Esophagus muscularis mucosa (tissue), 4 donors: Measurements from ENCODE around the gene XYLT1. TPM values are rescaled to one million over a fixed set of nuclear protein-coding genes. Genes with fewer than 3 reads are reported as not detected.

ENCODE experiments used
- DNase-seq: peaks from one replicate; pipeline ENCODE4 v3.0.0-alpha.2; 2017; ENCODE audit errors: extremely low spot score
- H3K27ac ChIP-seq, 4 donors: fragments of 200-600 bp; sonication (generic); replicated peaks in 1 of 4; 1 replicate in 3 of 4; 2 replicates in 1 of 4; pipeline ENCODE4 v1.5.1; 2016 to 2019; ENCODE audit warnings: mild to moderate bottlenecking in 1 of 4
- H3K27me3 ChIP-seq, 4 donors: fragments of 200-600 bp; sonication (generic); one replicate each; pipeline versions ENCODE4 v1.5.1 to v1.6.0; 2016 to 2019
- H3K36me3 ChIP-seq, 4 donors: fragments of 200-600 bp; sonication (generic); one replicate each; pipeline ENCODE4 v1.5.1; 2016 to 2019
- H3K4me1 ChIP-seq, 4 donors: fragments of 200-600 bp; sonication (generic); one replicate each; pipeline ENCODE4 v1.5.1; 2016 to 2019
- H3K4me3 ChIP-seq, 4 donors: fragments of 200-600 bp; sonication (generic); 1 replicate in 2 of 4; 2 replicates in 2 of 4; pipeline ENCODE4 v1.5.1; 2016 to 2019; ENCODE audit warnings: mild to moderate bottlenecking in 4 of 4, moderate library complexity in 1 of 4
- H3K9me3 ChIP-seq, 4 donors: fragments of 200-600 bp; sonication (generic); 1 replicate in 3 of 4; 2 replicates in 1 of 4; pipeline ENCODE4 v1.5.1; 2016 to 2019
- CTCF ChIP-seq, 3 experiments: fragments of 200-600 bp in 2 of 3; fragments of 450-650 bp in 1 of 3; sonication (generic) in 2 of 3; IDR thresholded peaks; one replicate each; pipeline ENCODE4 v1.5.1; 2017 to 2019; ENCODE audit warnings: antibody characterized with exemption in 3 of 3, mild to moderate bottlenecking in 2 of 3, moderate library complexity in 1 of 3
- EP300 ChIP-seq: sonication (generic); formaldehyde crosslinking; IDR thresholded peaks from one replicate; pipeline ENCODE4 v1.6.1; 2017; ENCODE audit warnings: antibody characterized with exemption
- POLR2A ChIP-seq: fragments of 450-650 bp; IDR thresholded peaks from one replicate; pipeline ENCODE4 v1.6.1; 2017; ENCODE audit warnings: antibody characterized with exemption, moderate library complexity, mild to moderate bottlenecking, low read depth
- POLR2AphosphoS5 ChIP-seq, 2 donors: sonication (generic); formaldehyde crosslinking; IDR thresholded peaks; one replicate each; pipeline ENCODE4 v1.6.1; 2017; ENCODE audit warnings: antibody characterized with exemption in 2 of 2
- WGBS: methylation state at CpG from one replicate; pipeline ENCODE4 v1.1.5; 2018; 5-methylcytosine and 5-hydroxymethylcytosine counted together
- intact Hi-C: fragments of 100-400 bp; cut with DNase I; formaldehyde crosslinking; loops from one replicate; pipeline ENCODE4 v1.15.1; 2023
- total RNA-seq, 4 donors: library from RNA; depleted of rRNA; stranded (reverse); fragments of >200 nt; gene quantifications; one replicate each; pipeline versions ENCODE4 v1.1.0 to v1.2.1, GENCODE V29; 2016

XYLT1 gene
- total RNA-seq, 4 donors from 2014 or later: 25.2 to 57.1 (median 33.5) TPM

DNA sequence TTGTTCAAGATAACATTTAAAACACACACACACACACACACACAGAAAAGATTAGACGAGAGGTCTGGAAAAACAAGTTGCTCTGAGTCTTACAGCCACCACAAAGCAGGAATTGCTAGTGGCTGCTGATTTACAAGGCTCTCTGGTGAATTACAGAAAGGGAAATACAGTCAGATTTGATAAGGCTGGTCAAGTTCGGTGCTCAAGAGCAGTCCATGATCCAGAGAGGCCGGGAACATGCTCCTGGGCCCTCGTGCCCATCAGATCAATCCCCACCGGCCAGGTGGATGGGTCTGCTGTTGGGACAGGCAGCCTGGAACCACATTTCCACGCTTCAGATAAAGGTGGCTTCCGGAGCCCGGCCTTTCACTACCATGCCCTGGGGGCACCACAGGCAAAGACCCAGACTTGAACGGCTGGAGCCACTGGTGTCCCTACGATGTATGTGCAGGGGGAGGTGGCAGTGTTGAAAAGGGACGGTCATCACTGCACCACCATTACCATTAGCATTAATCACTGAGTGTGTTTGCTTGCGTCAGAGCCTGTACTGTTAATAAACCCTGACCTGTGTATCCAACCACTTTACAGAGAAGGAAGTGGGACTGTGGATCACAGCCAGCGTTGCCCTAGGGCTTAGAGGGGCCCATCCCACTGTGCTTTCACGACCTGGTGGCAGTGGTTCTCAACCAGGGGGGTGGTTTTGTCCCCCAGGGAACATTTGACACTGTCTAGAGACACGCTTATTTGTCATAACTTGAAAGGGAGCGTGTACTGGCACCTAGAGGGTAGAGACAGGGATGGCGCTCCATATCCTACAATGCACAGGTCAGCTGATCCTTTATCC is 95.1 kb downstream of the XYLT1 start:
- H3K4me1 ChIP-seq: peaks cover 29 to 82% (median 76%) of the 10 kb centered on the region in 4 donors
- no peaks in the 10 kb centered on the region for H3K27me3 ChIP-seq
- TF ChIP-seq POLR2A: no peak
- no peak for TF ChIP-seq EP300
- no peak for TF ChIP-seq POLR2AphosphoS5 (IDR thresholded peaks at IDR 0.05)
- no peak for TF ChIP-seq CTCF (IDR thresholded peaks at IDR 0.05)
- 66% methylated on average over 14 of the region's 17 CpGs for WGBS
- peak overlapping the region; percentile 80 to 96 (median 93) for H3K27ac ChIP-seq
- H3K4me3 ChIP-seq: no peak overlapping the region
- intact Hi-C loops: no loop called here
- no peaks in the 10 kb centered on the region for H3K36me3 ChIP-seq
- no peak for DNase-seq
- no peaks in the 10 kb centered on the region for H3K9me3 ChIP-seq

- H3K27ac ChIP-seq: peak overlapping the region in 3 of 4 donors; percentile 5 to 95 (median 91)
- H3K36me3 ChIP-seq: no peaks in the 10 kb centered on the region
- no peak for DNase-seq
- no peaks in the 10 kb centered on the region for H3K27me3 ChIP-seq
- peaks cover 39 to 82% (median 77%) of the 10 kb centered on the region in 4 donors for H3K4me1 ChIP-seq
- no peak overlapping the region for H3K4me3 ChIP-seq
- WGBS: 89% methylated on average over 3 of the region's 3 CpGs
- intact Hi-C loops: no loop called here
- H3K9me3 ChIP-seq: no peaks in the 10 kb centered on the region
- no peak for TF ChIP-seq EP300
Measured at GRCh38 chr16:17374668-17375255, 96.0 kb downstream of the XYLT1 start.

DNA sequence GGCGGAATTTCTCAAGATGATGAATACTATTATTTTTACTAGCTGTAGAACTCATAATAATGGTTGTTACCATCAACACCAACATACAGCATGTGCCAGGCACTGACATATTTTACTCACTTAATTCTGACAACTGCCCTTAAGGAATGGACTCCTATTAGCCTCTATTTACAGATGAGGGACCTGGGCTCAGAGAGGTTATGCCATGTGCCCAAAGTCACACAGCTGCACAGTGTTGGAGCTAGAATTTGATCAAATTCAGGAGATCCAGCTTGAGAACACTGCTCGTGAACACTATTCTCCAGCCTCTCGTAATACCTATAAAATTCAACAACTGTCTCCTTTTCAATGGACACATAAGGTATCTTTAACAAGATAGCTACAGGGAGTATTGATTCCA is 97.2 kb downstream of the XYLT1 start:
- H3K27ac ChIP-seq: peak overlapping the region in 1 of 4 donors; percentile 95
- peaks cover 32 to 80% (median 76%) of the 10 kb centered on the region in 4 donors for H3K4me1 ChIP-seq
- WGBS: 95% methylated on average over 3 of the region's 3 CpGs
- no peaks in the 10 kb centered on the region for H3K27me3 ChIP-seq
- DNase-seq: no peak
- H3K9me3 ChIP-seq: no peaks in the 10 kb centered on the region
- intact Hi-C loops: no loop called here
- H3K36me3 ChIP-seq: no peaks in the 10 kb centered on the region
- no peak for TF ChIP-seq POLR2A
- TF ChIP-seq POLR2AphosphoS5 (IDR thresholded peaks at IDR 0.05): no peak
- TF ChIP-seq CTCF (IDR thresholded peaks at IDR 0.05): no peak
- TF ChIP-seq EP300: no peak
- no peak overlapping the region for H3K4me3 ChIP-seq

DNA sequence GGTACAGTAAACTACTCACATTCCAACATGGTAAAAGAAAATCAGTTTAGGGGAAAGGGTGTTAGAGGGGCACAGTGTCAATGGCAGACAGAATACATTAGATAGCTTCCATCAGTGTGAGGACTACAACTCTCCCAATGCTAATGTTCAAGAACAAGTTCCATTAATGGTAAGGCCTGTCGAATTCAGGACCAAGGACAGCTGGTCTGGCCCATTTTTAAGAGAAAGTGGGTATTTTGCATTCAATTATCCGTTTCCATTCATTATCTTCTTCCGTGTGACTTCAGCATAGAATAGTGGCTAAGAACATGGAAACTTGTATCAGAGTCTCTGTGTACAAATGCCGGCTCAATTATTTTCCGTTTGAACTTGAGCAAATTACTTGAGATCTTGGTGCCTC is 98.4 kb downstream of the XYLT1 start:
- 84% methylated on average over 5 of the region's 5 CpGs for WGBS
- Histone ChIP-seq H3K4me1 (peaks cover 24 to 80% (median 76%) of the 10 kb centered on the region in 4 donors), H3K27me3 (no peaks in the 10 kb centered on the region), H3K4me3 (no peak overlapping the region), H3K27ac (no peak overlapping the region), H3K36me3 (no peaks in the 10 kb centered on the region), H3K9me3 (no peaks in the 10 kb centered on the region)
- DNase-seq: no peak
- no peak for TF ChIP-seq EP300
- no peak for TF ChIP-seq CTCF (IDR thresholded peaks at IDR 0.05)
- no peak for TF ChIP-seq POLR2A
- TF ChIP-seq POLR2AphosphoS5 (IDR thresholded peaks at IDR 0.05): no peak
- intact Hi-C loops: no loop called here

- intact Hi-C loops: no loop called here
- Histone ChIP-seq H3K9me3 (no peaks in the 10 kb centered on the region), H3K27me3 (no peaks in the 10 kb centered on the region), H3K27ac (peak overlapping the region in 1 of 4 donors; percentile 66), H3K36me3 (no peaks in the 10 kb centered on the region), H3K4me3 (no peak overlapping the region), H3K4me1 (peaks cover 20 to 81% (median 76%) of the 10 kb centered on the region in 4 donors)
- TF ChIP-seq EP300: no peak
- TF ChIP-seq POLR2A: no peak
- no peak for TF ChIP-seq POLR2AphosphoS5 (IDR thresholded peaks at IDR 0.05)
- no peak for TF ChIP-seq CTCF (IDR thresholded peaks at IDR 0.05)
- WGBS: 84% methylated on average over 2 of the region's 2 CpGs
- DNase-seq: no peak
Measured at GRCh38 chr16:17371299-17371698, 99.5 kb downstream of the XYLT1 start.
